HepG2 (cell line): ENCODE data around the gene MLLT1. TPM values are rescaled to one million over a fixed set of nuclear protein-coding genes. Genes with fewer than 3 reads are reported as not detected.

ENCODE experiments used
- FOXK1 ChIP-seq: sonication (generic); formaldehyde crosslinking; IDR thresholded peaks from 2 replicates; pipeline ENCODE4 v1.4.0; 2020; ENCODE audit warnings: low read depth, missing genetic modification reagents, borderline replicate concordance
- HMGA1 ChIP-seq: sonication (generic); formaldehyde crosslinking; conservative IDR thresholded peaks from 2 replicates; pipeline ENCODE4 v1.4.0; 2020; ENCODE audit warnings: missing genetic modification reagents
- MAZ ChIP-seq, 2 experiments: sonication (generic) in 1 of 2; formaldehyde crosslinking in 1 of 2; IDR thresholded peaks; 2 replicates each; pipeline versions ENCODE4 v1.5.0 to v1.6.1; 2012 to 2020; ENCODE audit warnings: low read depth in 2 of 2, mild to moderate bottlenecking in 2 of 2, borderline replicate concordance in 1 of 2, improper control_type of control experiment in 1 of 2, low read length in 1 of 2, missing genetic modification reagents in 1 of 2, moderate library complexity in 1 of 2
- MLLT10 ChIP-seq: sonication (generic); formaldehyde crosslinking; IDR thresholded peaks from 2 replicates; pipeline ENCODE4 v1.4.0; 2020; ENCODE audit warnings: missing genetic modification reagents
- POGZ ChIP-seq: sonication (generic); formaldehyde crosslinking; IDR thresholded peaks from 2 replicates; pipeline ENCODE4 v1.4.0; 2020; ENCODE audit warnings: mild to moderate bottlenecking, missing genetic modification reagents
- RARA ChIP-seq: IDR thresholded peaks from 2 replicates; pipeline ENCODE4 v1.6.1; 2016; ENCODE audit warnings: missing genetic modification reagents, missing compliant biosample characterization
- RORA ChIP-seq: sonication (generic); formaldehyde crosslinking; IDR thresholded peaks from 2 replicates; pipeline ENCODE4 v1.5.0; 2020; ENCODE audit warnings: mild to moderate bottlenecking, missing genetic modification reagents, moderate library complexity
- RXRB ChIP-seq: IDR thresholded peaks from 2 replicates; pipeline ENCODE4 v1.6.1; 2016; ENCODE audit warnings: borderline replicate concordance, missing genetic modification reagents, missing compliant biosample characterization
- ZNF251 ChIP-seq: sonication (generic); formaldehyde crosslinking; IDR thresholded peaks from 2 replicates; pipeline ENCODE4 v1.9.0; 2021; ENCODE audit warnings: mild to moderate bottlenecking, missing genetic modification reagents
- ZNF329 ChIP-seq: sonication (generic); formaldehyde crosslinking; IDR thresholded peaks from 2 replicates; pipeline ENCODE4 v1.9.0; 2021; ENCODE audit warnings: low read depth, mild to moderate bottlenecking, missing genetic modification reagents
- ZNF343 ChIP-seq: sonication (generic); formaldehyde crosslinking; IDR thresholded peaks from 2 replicates; pipeline ENCODE4 v1.4.0; 2020; ENCODE audit warnings: mild to moderate bottlenecking, missing genetic modification reagents
- ZNF530 ChIP-seq: sonication (generic); formaldehyde crosslinking; IDR thresholded peaks from 2 replicates; pipeline ENCODE4 v1.5.0; 2020; ENCODE audit warnings: low read depth, mild to moderate bottlenecking, missing genetic modification reagents
- ZNF562 ChIP-seq: sonication (generic); formaldehyde crosslinking; IDR thresholded peaks from 2 replicates; pipeline ENCODE4 v1.8.0; 2022; ENCODE audit warnings: missing genetic modification reagents, borderline replicate concordance
- ZNF567 ChIP-seq: sonication (generic); formaldehyde crosslinking; IDR thresholded peaks from 2 replicates; pipeline ENCODE4 v1.8.1; 2023; ENCODE audit warnings: mild to moderate bottlenecking, missing genetic modification reagents, borderline replicate concordance
- ZNF629 ChIP-seq: sonication (generic); formaldehyde crosslinking; conservative IDR thresholded peaks from 2 replicates; pipeline ENCODE4 v1.5.0; 2020; ENCODE audit warnings: missing genetic modification reagents
- ZNF674 ChIP-seq: sonication (generic); formaldehyde crosslinking; IDR thresholded peaks from 2 replicates; pipeline ENCODE4 v1.5.0; 2020; ENCODE audit warnings: low read depth, mild to moderate bottlenecking, missing genetic modification reagents
- ZSCAN20 ChIP-seq: sonication (generic); formaldehyde crosslinking; IDR thresholded peaks from 2 replicates; pipeline ENCODE4 v1.4.0; 2020; ENCODE audit warnings: missing genetic modification reagents, mild to moderate bottlenecking, borderline replicate concordance
- polyA plus RNA-seq, 8 experiments: library from polyadenylated mRNA; depleted of rRNA in 3 of 8; stranded (reverse) in 7 of 8; unstranded in 1 of 8; fragments of >200 nt; fragmentation: Illumina TruSeq in 4 of 8; extraction: Trizol in 4 of 8; gene quantifications; 2 replicates each; pipeline versions ENCODE4 v1.2.1 to v1.2.3, GENCODE V29; 2011 to 2016; ENCODE audit warnings: low read depth in 4 of 8, missing spikeins in 1 of 8, mixed read lengths in 1 of 8; ENCODE audit not compliant: insufficient read depth in 1 of 8
- total RNA-seq, 5 experiments: library from RNA; depleted of rRNA; stranded (reverse); fragments of >200 nt; fragmentation: Illumina TruSeq; extraction: Trizol; gene quantifications; 2 replicates each; pipeline ENCODE4 v1.2.3, GENCODE V29; 2016; ENCODE audit warnings: low read depth in 1 of 5
- TF ChIP-seq, protein P1 (sequence below): sonication (generic); formaldehyde crosslinking; IDR thresholded peaks from 2 replicates; pipeline ENCODE4 v1.5.0; 2020; ENCODE audit warnings: missing genetic modification reagents
- TF ChIP-seq, protein P2 (sequence below): sonication (generic); formaldehyde crosslinking; IDR thresholded peaks from 2 replicates; pipeline ENCODE4; 2020; ENCODE audit warnings: missing genetic modification reagents, mild to moderate bottlenecking, borderline replicate concordance
- TF ChIP-seq, protein P3 (sequence below): sonication (generic); formaldehyde crosslinking; conservative IDR thresholded peaks from 2 replicates; pipeline ENCODE4 v1.4.0; 2020; ENCODE audit warnings: missing genetic modification reagents
- TF ChIP-seq, protein P4 (sequence below): sonication (generic); formaldehyde crosslinking; conservative IDR thresholded peaks from 2 replicates; pipeline ENCODE4 v1.4.0; 2020; ENCODE audit warnings: mild to moderate bottlenecking, missing genetic modification reagents, moderate library complexity

The MLLT1 gene
- total and polyA plus RNA-seq, 2 of the 13 experiments (the other 11 are each of a cell fraction or from before 2014, with no cell fraction given) = 11.7 to 12.2 TPM

DNA sequence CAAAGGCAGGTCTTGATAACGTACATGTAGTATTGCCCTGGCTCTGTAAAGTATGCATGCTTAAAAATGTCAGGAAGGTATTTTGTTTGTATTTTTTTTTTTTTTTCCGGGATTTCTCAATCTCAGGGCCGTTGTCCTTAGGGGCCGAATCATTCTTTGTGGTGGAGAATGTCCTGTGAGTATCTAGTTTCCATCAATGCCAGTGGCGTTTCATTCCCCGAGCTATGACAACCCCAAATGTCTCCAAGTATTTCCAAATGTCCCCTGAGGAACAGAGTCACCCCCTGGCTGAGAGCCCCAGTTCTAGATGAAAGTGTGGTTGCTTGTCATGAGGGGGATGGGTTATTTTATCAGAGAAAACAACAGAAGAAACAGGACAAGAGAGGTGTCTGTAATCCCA lies 75.6 kb downstream of the MLLT1 start (continued):
- TF ChIP-seq ZNF562 (CRISPR knock-in tag) (no peak), ZNF567 (no peak), RARA (CRISPR knock-in tag) (no peak), ZNF251 (CRISPR knock-in tag) (no peak), ZNF674 (no peak), RXRB (CRISPR knock-in tag) (peak; percentile 25; the same call in 1 of the 2 replicates), POGZ (no peak), ZSCAN20 (no peak), ZNF530 (CRISPR knock-in tag) (no peak), ZNF343 (CRISPR knock-in tag) (no peak), MAZ (IDR thresholded peaks at IDR 0.05; ENCODE audit: borderline replicate concordance, low read depth, low read length) (no peak), MAZ (CRISPR knock-in tag; IDR thresholded peaks at IDR 0.05; ENCODE audit: low read depth) (no peak), ZNF629 (CRISPR knock-in tag) (no peak), MLLT10 (CRISPR knock-in tag) (no peak), FOXK1 (CRISPR knock-in tag) (no peak), RORA (CRISPR knock-in tag) (no peak), ZNF329 (CRISPR knock-in tag) (no peak), HMGA1 (CRISPR knock-in tag) (no peak)
- TF ChIP-seq, protein P1, sequence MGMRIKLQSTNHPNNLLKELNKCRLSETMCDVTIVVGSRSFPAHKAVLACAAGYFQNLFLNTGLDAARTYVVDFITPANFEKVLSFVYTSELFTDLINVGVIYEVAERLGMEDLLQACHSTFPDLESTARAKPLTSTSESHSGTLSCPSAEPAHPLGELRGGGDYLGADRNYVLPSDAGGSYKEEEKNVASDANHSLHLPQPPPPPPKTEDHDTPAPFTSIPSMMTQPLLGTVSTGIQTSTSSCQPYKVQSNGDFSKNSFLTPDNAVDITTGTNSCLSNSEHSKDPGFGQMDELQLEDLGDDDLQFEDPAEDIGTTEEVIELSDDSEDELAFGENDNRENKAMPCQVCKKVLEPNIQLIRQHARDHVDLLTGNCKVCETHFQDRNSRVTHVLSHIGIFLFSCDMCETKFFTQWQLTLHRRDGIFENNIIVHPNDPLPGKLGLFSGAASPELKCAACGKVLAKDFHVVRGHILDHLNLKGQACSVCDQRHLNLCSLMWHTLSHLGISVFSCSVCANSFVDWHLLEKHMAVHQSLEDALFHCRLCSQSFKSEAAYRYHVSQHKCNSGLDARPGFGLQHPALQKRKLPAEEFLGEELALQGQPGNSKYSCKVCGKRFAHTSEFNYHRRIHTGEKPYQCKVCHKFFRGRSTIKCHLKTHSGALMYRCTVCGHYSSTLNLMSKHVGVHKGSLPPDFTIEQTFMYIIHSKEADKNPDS (CRISPR knock-in tag) = no peak
- TF ChIP-seq, protein P2, sequence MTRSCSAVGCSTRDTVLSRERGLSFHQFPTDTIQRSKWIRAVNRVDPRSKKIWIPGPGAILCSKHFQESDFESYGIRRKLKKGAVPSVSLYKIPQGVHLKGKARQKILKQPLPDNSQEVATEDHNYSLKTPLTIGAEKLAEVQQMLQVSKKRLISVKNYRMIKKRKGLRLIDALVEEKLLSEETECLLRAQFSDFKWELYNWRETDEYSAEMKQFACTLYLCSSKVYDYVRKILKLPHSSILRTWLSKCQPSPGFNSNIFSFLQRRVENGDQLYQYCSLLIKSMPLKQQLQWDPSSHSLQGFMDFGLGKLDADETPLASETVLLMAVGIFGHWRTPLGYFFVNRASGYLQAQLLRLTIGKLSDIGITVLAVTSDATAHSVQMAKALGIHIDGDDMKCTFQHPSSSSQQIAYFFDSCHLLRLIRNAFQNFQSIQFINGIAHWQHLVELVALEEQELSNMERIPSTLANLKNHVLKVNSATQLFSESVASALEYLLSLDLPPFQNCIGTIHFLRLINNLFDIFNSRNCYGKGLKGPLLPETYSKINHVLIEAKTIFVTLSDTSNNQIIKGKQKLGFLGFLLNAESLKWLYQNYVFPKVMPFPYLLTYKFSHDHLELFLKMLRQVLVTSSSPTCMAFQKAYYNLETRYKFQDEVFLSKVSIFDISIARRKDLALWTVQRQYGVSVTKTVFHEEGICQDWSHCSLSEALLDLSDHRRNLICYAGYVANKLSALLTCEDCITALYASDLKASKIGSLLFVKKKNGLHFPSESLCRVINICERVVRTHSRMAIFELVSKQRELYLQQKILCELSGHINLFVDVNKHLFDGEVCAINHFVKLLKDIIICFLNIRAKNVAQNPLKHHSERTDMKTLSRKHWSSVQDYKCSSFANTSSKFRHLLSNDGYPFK (CRISPR knock-in tag) = no peak
- TF ChIP-seq, protein P3, sequence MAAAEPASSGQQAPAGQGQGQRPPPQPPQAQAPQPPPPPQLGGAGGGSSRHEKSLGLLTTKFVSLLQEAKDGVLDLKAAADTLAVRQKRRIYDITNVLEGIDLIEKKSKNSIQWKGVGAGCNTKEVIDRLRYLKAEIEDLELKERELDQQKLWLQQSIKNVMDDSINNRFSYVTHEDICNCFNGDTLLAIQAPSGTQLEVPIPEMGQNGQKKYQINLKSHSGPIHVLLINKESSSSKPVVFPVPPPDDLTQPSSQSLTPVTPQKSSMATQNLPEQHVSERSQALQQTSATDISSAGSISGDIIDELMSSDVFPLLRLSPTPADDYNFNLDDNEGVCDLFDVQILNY (CRISPR knock-in tag) = no peak
- TF ChIP-seq, protein P4, sequence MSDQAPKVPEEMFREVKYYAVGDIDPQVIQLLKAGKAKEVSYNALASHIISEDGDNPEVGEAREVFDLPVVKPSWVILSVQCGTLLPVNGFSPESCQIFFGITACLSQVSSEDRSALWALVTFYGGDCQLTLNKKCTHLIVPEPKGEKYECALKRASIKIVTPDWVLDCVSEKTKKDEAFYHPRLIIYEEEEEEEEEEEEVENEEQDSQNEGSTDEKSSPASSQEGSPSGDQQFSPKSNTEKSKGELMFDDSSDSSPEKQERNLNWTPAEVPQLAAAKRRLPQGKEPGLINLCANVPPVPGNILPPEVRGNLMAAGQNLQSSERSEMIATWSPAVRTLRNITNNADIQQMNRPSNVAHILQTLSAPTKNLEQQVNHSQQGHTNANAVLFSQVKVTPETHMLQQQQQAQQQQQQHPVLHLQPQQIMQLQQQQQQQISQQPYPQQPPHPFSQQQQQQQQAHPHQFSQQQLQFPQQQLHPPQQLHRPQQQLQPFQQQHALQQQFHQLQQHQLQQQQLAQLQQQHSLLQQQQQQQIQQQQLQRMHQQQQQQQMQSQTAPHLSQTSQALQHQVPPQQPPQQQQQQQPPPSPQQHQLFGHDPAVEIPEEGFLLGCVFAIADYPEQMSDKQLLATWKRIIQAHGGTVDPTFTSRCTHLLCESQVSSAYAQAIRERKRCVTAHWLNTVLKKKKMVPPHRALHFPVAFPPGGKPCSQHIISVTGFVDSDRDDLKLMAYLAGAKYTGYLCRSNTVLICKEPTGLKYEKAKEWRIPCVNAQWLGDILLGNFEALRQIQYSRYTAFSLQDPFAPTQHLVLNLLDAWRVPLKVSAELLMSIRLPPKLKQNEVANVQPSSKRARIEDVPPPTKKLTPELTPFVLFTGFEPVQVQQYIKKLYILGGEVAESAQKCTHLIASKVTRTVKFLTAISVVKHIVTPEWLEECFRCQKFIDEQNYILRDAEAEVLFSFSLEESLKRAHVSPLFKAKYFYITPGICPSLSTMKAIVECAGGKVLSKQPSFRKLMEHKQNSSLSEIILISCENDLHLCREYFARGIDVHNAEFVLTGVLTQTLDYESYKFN (CRISPR knock-in tag) = peak; percentile 39; the same call in 1 of the 2 replicates
